K562 (cell line): ENCODE measurements around the gene TNFRSF6B. TPM values are rescaled to one million over a fixed set of nuclear protein-coding genes. Genes with fewer than 3 reads are reported as not detected.

Experiments
- GABPB1 ChIP-seq: sonication (generic); formaldehyde crosslinking; IDR thresholded peaks from 2 replicates; pipeline ENCODE4 v1.8.0; 2022; ENCODE audit warnings: mild to moderate bottlenecking, missing genetic modification reagents
- KAT7 ChIP-seq: sonication (generic); formaldehyde crosslinking; IDR thresholded peaks from 2 replicates; pipeline ENCODE4 v1.8.0; 2022; ENCODE audit warnings: missing genetic modification reagents, mild to moderate bottlenecking, borderline replicate concordance
- KDM1A ChIP-seq, 2 experiments: fragments of 450-650 bp; IDR thresholded peaks; 2 replicates each; pipeline ENCODE4 v1.6.1; 2016; ENCODE audit warnings: mild to moderate bottlenecking in 2 of 2
- NCOA4 ChIP-seq: fragments of 450-650 bp; IDR thresholded peaks from 2 replicates; pipeline ENCODE4 v1.6.1; 2018; ENCODE audit warnings: mild to moderate bottlenecking; ENCODE audit not compliant: partially characterized antibody
- NONO ChIP-seq, 2 experiments: fragments of 200-400 bp in 1 of 2; fragments of 450-650 bp in 1 of 2; formaldehyde crosslinking in 1 of 2; IDR thresholded peaks; 2 replicates each; pipeline ENCODE4 v1.6.1; 2017; ENCODE audit warnings: low read depth in 2 of 2, mild to moderate bottlenecking in 2 of 2, moderate library complexity in 2 of 2, low read length in 1 of 2
- NR4A1 ChIP-seq, 2 experiments: fragments of 250-450 bp in 1 of 2; fragments of 450-650 bp in 1 of 2; sonication (Bioruptor Pico) in 1 of 2; IDR thresholded peaks; 2 replicates each; pipeline versions ENCODE4 v1.4.0 to v1.6.1; 2016 to 2020; ENCODE audit warnings: mild to moderate bottlenecking in 2 of 2, missing compliant biosample characterization in 1 of 2, missing genetic modification characterization in 1 of 2, moderate library complexity in 1 of 2
- PHB2 ChIP-seq: fragments of 450-650 bp; IDR thresholded peaks from 2 replicates; pipeline ENCODE4 v1.6.1; 2017; ENCODE audit warnings: low read depth
- POLR2AphosphoS5 ChIP-seq: IDR thresholded peaks from 2 replicates; pipeline ENCODE4 v1.6.1; 2011; ENCODE audit warnings: mild to moderate bottlenecking, low read depth, low read length, moderate library complexity; ENCODE audit not compliant: control insufficient read depth, insufficient read depth
- RBM22 ChIP-seq: fragments of 200-400 bp; formaldehyde crosslinking; IDR thresholded peaks from 2 replicates; pipeline ENCODE4 v1.6.1; 2018; ENCODE audit warnings: low read length, low read depth; ENCODE audit not compliant: poor library complexity, severe bottlenecking
- SMAD4 ChIP-seq: fragments of 250-450 bp; sonication (Bioruptor Pico); conservative IDR thresholded peaks from 2 replicates; pipeline ENCODE4 v1.8.0; 2021; ENCODE audit warnings: inconsistent platforms, mild to moderate bottlenecking, moderate library complexity
- STAG1 ChIP-seq: sonication (generic); formaldehyde crosslinking; IDR thresholded peaks from 2 replicates; pipeline ENCODE4 v1.5.0; 2020; ENCODE audit warnings: missing genetic modification reagents, borderline replicate concordance
- TAL1 ChIP-seq: fragments of 450-650 bp; IDR thresholded peaks from 2 replicates; pipeline ENCODE4 v1.6.1; 2016; ENCODE audit warnings: mild to moderate bottlenecking
- ZBTB5 ChIP-seq: fragments of 450-650 bp; IDR thresholded peaks from 2 replicates; pipeline ENCODE4 v1.6.1; 2017; ENCODE audit warnings: antibody characterized with exemption
- ZNF143 ChIP-seq: sonication (generic); formaldehyde crosslinking; IDR thresholded peaks from 2 replicates; pipeline ENCODE4 v1.9.0; 2022; ENCODE audit warnings: mild to moderate bottlenecking, missing genetic modification reagents
- ZNF232 ChIP-seq: sonication (generic); formaldehyde crosslinking; IDR thresholded peaks from 2 replicates; pipeline ENCODE4 v1.8.0; 2022; ENCODE audit warnings: mild to moderate bottlenecking, missing genetic modification reagents
- ZNF551 ChIP-seq: fragments of 250-450 bp; sonication (Bioruptor Pico); IDR thresholded peaks from 2 replicates; pipeline ENCODE4 v1.5.0; 2021; ENCODE audit warnings: mild to moderate bottlenecking, moderate library complexity
- polyA plus RNA-seq, 8 experiments: library from polyadenylated mRNA; depleted of rRNA in 4 of 8; stranded (reverse) in 5 of 8; unstranded in 3 of 8; fragments of >200 nt; fragmentation: Nextera tagmentation in 2 of 8; fragmentation: Illumina TruSeq in 1 of 8; extraction: Ambion mirVana in 2 of 8; extraction: Trizol in 1 of 8; gene quantifications; 2 replicates each; pipeline versions ENCODE4 v1.2.1 to v1.2.3, GENCODE V29; 2011 to 2014; ENCODE audit warnings: inconsistent platforms in 1 of 8, missing spikeins in 1 of 8
- total RNA-seq, 7 experiments: library from RNA; depleted of rRNA in 6 of 7; stranded (reverse); fragments of >200 nt in 6 of 7; fragmentation: Illumina TruSeq in 2 of 7; extraction: Trizol in 2 of 7; gene quantifications; 2 replicates each; pipeline versions ENCODE4 v1.2.1 to v1.2.3, GENCODE V29; 2011 to 2021; ENCODE audit warnings: low replicate concordance in 1 of 7
- TF ChIP-seq, protein P1 (sequence below): fragments of 450-650 bp; formaldehyde crosslinking; IDR thresholded peaks from 2 replicates; pipeline ENCODE4 v1.4.0; 2020; ENCODE audit warnings: mild to moderate bottlenecking, moderate library complexity
- TF ChIP-seq, protein P2 (sequence below): fragments of 450-650 bp; formaldehyde crosslinking; conservative IDR thresholded peaks from 2 replicates; pipeline ENCODE4 v1.4.0; 2022; ENCODE audit warnings: mild to moderate bottlenecking, missing genetic modification characterization
- TF ChIP-seq, protein P3 (sequence below): sonication (generic); formaldehyde crosslinking; IDR thresholded peaks from 2 replicates; pipeline ENCODE4 v1.9.0; 2022; ENCODE audit warnings: mild to moderate bottlenecking, missing genetic modification reagents

TNFRSF6B gene
- total and polyA plus RNA-seq, 9 of the 15 experiments (the other 6 are each of a cell fraction or from before 2014, with no cell fraction given): 0.10 to 3.5 (median 0.32) TPM; not detected in 6

DNA sequence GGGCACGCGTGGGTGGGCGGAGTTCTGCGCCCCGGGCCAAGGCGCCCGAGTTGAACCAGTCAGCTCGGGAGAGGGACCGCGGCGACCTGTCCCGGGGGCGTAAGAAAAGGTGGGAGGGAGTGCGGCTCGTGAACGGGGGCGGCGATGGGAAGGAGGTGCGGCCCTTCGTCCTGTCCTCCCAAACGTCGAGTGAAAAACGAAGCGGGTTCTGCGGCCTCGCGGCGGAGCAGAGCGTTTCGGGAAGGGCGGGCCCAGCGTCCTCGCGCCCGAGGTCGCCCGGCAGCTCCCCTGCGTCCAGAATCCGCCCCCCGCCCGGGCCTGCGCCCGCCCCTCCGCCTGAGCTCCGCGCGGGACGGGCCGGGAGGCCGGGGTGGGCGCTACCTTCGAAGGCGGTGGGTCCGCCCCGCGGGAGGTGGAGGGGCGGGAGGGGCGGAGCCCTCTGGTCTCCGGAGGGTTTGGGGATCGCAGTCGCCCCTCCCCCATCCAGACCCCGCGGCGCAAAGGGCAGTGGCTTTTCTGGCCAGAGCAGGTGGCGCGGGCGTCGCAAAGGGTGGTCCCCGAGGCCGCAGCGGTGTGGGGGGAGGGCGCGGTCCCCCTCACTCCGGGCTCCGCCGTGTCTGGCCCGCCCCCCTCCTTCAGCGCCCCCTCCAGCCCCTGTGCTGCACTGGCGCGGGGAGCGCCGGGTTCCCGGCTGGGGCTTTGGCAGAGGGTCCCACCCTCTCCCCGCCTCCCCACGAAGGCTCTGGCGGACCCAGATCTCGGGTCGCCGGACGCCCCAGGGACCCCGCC lies 44.1 kb upstream of the TNFRSF6B start (continued):
- TF ChIP-seq, protein P1, sequence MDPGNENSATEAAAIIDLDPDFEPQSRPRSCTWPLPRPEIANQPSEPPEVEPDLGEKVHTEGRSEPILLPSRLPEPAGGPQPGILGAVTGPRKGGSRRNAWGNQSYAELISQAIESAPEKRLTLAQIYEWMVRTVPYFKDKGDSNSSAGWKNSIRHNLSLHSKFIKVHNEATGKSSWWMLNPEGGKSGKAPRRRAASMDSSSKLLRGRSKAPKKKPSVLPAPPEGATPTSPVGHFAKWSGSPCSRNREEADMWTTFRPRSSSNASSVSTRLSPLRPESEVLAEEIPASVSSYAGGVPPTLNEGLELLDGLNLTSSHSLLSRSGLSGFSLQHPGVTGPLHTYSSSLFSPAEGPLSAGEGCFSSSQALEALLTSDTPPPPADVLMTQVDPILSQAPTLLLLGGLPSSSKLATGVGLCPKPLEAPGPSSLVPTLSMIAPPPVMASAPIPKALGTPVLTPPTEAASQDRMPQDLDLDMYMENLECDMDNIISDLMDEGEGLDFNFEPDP (CRISPR knock-in tag): no peak
- TF ChIP-seq NCOA4 (no peak), SMAD4 (CRISPR knock-in tag) (no peak), GABPB1 (no peak), TAL1 (no peak), RBM22 (no peak), POLR2AphosphoS5 (no peak), ZNF143 (CRISPR knock-in tag) (no peak), ZNF232 (CRISPR knock-in tag) (no peak), KAT7 (CRISPR knock-in tag) (peak; percentile 20; the same call in 1 of the 2 replicates), STAG1 (CRISPR knock-in tag) (no peak), NR4A1 (CRISPR knock-in tag; IDR thresholded peaks at IDR 0.05) (no peak), NR4A1 (tag; IDR thresholded peaks at IDR 0.05) (no peak), KDM1A (IDR thresholded peaks at IDR 0.05) (no peak), ZBTB5 (no peak), NONO (IDR thresholded peaks at IDR 0.05; ENCODE audit: low read depth in 2 of 2, low read length in 1 of 2) (no peak), PHB2 (no peak), ZNF551 (CRISPR knock-in tag) (no peak)
- TF ChIP-seq, protein P2, sequence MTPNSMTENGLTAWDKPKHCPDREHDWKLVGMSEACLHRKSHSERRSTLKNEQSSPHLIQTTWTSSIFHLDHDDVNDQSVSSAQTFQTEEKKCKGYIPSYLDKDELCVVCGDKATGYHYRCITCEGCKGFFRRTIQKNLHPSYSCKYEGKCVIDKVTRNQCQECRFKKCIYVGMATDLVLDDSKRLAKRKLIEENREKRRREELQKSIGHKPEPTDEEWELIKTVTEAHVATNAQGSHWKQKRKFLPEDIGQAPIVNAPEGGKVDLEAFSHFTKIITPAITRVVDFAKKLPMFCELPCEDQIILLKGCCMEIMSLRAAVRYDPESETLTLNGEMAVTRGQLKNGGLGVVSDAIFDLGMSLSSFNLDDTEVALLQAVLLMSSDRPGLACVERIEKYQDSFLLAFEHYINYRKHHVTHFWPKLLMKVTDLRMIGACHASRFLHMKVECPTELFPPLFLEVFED (CRISPR knock-in tag): no peak
- TF ChIP-seq, protein P3, sequence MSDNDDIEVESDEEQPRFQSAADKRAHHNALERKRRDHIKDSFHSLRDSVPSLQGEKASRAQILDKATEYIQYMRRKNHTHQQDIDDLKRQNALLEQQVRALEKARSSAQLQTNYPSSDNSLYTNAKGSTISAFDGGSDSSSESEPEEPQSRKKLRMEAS (CRISPR knock-in tag): peak; percentile 71
